HEK293 (cell line): ENCODE results near the gene TCHP.

Experiments
- KLF9 ChIP-seq: fragments of 450-650 bp; formaldehyde crosslinking; IDR thresholded peaks from 2 replicates; pipeline ENCODE4 v1.5.1; 2016; ENCODE audit warnings: missing biosample characterization, missing genetic modification characterization, low read depth
- PRDM1 ChIP-seq: fragments of 450-650 bp; formaldehyde crosslinking; IDR thresholded peaks from 2 replicates; pipeline ENCODE4; 2016; ENCODE audit warnings: missing biosample characterization, missing genetic modification characterization
- YY1 ChIP-seq: fragments of 450-650 bp; formaldehyde crosslinking; IDR thresholded peaks from 2 replicates; pipeline ENCODE4 v1.5.1; 2018; ENCODE audit warnings: missing biosample characterization, missing genetic modification characterization
- ZBTB20 ChIP-seq: fragments of 450-650 bp; formaldehyde crosslinking; IDR thresholded peaks from 2 replicates; pipeline ENCODE4 v1.5.1; 2016; ENCODE audit warnings: missing biosample characterization, missing genetic modification characterization
- ZNF146 ChIP-seq: fragments of 450-650 bp; formaldehyde crosslinking; IDR thresholded peaks from 2 replicates; pipeline ENCODE4 v1.5.1; 2016; ENCODE audit warnings: missing biosample characterization, missing genetic modification characterization
- ZNF16 ChIP-seq: fragments of 450-650 bp; formaldehyde crosslinking; IDR thresholded peaks from 2 replicates; pipeline ENCODE4 v1.5.1; 2016; ENCODE audit warnings: low read depth, missing biosample characterization, missing genetic modification characterization
- ZNF292 ChIP-seq: fragments of 450-650 bp; formaldehyde crosslinking; IDR thresholded peaks from 2 replicates; pipeline ENCODE4 v1.5.1; 2016; ENCODE audit warnings: low read depth, missing biosample characterization, missing genetic modification characterization, borderline replicate concordance
- ZNF354C ChIP-seq: fragments of 450-650 bp; formaldehyde crosslinking; IDR thresholded peaks from 2 replicates; pipeline ENCODE4 v1.5.1; 2016; ENCODE audit warnings: missing biosample characterization, missing genetic modification characterization, low read depth, borderline replicate concordance
- ZNF423 ChIP-seq: fragments of 450-650 bp; formaldehyde crosslinking; IDR thresholded peaks from 2 replicates; pipeline ENCODE4 v1.5.1; 2016; ENCODE audit warnings: missing biosample characterization, missing genetic modification characterization
- ZNF521 ChIP-seq: fragments of 450-650 bp; formaldehyde crosslinking; IDR thresholded peaks from 2 replicates; pipeline ENCODE4 v1.5.1; 2017; ENCODE audit warnings: missing biosample characterization, mild to moderate bottlenecking, missing genetic modification characterization
- TF ChIP-seq, protein P1 (sequence below): fragments of 450-650 bp; formaldehyde crosslinking; IDR thresholded peaks from 2 replicates; pipeline ENCODE4 v1.5.1; 2016; ENCODE audit warnings: missing biosample characterization, missing genetic modification characterization

DNA sequence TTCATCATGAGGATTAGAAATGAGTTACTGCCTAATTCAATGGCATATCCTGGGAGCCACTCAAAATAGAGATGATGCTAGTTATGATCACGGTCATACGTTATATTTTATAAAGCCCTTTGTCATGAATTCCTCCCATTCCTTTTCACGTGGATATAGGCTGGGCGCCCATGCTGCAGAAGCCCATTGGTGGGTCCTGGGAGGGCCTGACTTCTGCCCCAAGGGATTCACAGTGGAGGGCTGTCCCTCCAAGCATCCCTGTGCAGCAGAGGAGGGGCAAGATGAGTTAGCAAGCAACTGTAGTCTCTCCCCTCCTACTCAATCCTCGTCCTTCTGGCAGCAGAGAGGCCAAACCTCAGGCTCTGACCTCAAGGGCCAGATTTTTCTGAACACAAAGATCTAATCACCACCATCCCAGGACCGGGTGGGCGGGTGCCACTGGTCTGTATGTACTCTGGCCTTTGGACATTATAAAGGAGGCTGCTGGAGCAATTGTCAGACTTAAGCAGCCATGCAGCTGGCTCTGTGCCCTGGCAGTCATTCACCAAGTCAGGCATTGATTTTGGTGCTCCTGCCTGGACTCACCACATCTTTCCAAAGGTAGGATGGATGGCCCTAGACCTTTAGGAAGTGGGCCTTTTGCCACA lies 28.3 kb upstream of the TCHP start:
- no peak for TF ChIP-seq ZNF423 (tag by site-specific recombination)
- no peak for TF ChIP-seq ZNF521
- TF ChIP-seq ZBTB20 (tag by site-specific recombination) = no peak
- no peak for TF ChIP-seq ZNF146 (tag by site-specific recombination)
- TF ChIP-seq, protein P1, sequence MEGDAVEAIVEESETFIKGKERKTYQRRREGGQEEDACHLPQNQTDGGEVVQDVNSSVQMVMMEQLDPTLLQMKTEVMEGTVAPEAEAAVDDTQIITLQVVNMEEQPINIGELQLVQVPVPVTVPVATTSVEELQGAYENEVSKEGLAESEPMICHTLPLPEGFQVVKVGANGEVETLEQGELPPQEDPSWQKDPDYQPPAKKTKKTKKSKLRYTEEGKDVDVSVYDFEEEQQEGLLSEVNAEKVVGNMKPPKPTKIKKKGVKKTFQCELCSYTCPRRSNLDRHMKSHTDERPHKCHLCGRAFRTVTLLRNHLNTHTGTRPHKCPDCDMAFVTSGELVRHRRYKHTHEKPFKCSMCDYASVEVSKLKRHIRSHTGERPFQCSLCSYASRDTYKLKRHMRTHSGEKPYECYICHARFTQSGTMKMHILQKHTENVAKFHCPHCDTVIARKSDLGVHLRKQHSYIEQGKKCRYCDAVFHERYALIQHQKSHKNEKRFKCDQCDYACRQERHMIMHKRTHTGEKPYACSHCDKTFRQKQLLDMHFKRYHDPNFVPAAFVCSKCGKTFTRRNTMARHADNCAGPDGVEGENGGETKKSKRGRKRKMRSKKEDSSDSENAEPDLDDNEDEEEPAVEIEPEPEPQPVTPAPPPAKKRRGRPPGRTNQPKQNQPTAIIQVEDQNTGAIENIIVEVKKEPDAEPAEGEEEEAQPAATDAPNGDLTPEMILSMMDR (tag by site-specific recombination) = no peak
- TF ChIP-seq ZNF16 = no peak
- no peak for TF ChIP-seq KLF9 (tag by site-specific recombination)
- no peak for TF ChIP-seq ZNF292
- TF ChIP-seq ZNF354C (tag by site-specific recombination) = no peak
- TF ChIP-seq PRDM1 = no peak
- no peak for TF ChIP-seq YY1
